Heart left ventricle (tissue), 13 donors: ENCODE measurements around the gene SNCG.

Source experiments
- POLR2A ChIP-seq, 2 donors: fragments of 450-650 bp; IDR thresholded peaks; one replicate each; pipeline ENCODE4 v1.6.1; 2017; ENCODE audit warnings: antibody characterized with exemption in 2 of 2, mild to moderate bottlenecking in 2 of 2, moderate library complexity in 2 of 2
- TF ChIP-seq, protein P1 (sequence below), 12 donors: fragments of 200-600 bp; sonication (generic) in 4 of 12; IDR thresholded peaks; one replicate each; pipeline versions ENCODE4 v1.5.0 to v1.8.0; 2018 to 2022; ENCODE audit warnings: antibody characterized with exemption in 12 of 12, mild to moderate bottlenecking in 5 of 12
- donor health status: ischemic (EF 13 %, LVEDD 7.1; RV severe dilation, severe dysfunction).
- donor health status: DM: no; HTN: yes; CAD: no.
- donor health status: DM: no; HTN: no; CAD: no.
- donor health status: ischemic (EF 25% LVEDD 6.9; RV normal size, moderate dysfunction).
- donor health status: ischemic (EF 25% LVEDD 5.7; RV mildly dilated, moderate dysfunction).
- donor health status: ischemic (EF 35%, LVEDD 5.7; RV mildly dilated, moderate dysfunction).
- donor health status: nonischemic (EF 11% LVEDD 7.7; RV severe dilation, severe dysfunction).
- donor health status: DM: yes; HTN: yes; CAD: no.
- donor health status: PGD.
- donor health status: ischemic (EF 29% LVEDD 5.4; RV normal size, mild dysfunction).
- donor health status: nonischemic (EF 23%, LVEDD 6.1; RV moderate dilation, normal function).

DNA sequence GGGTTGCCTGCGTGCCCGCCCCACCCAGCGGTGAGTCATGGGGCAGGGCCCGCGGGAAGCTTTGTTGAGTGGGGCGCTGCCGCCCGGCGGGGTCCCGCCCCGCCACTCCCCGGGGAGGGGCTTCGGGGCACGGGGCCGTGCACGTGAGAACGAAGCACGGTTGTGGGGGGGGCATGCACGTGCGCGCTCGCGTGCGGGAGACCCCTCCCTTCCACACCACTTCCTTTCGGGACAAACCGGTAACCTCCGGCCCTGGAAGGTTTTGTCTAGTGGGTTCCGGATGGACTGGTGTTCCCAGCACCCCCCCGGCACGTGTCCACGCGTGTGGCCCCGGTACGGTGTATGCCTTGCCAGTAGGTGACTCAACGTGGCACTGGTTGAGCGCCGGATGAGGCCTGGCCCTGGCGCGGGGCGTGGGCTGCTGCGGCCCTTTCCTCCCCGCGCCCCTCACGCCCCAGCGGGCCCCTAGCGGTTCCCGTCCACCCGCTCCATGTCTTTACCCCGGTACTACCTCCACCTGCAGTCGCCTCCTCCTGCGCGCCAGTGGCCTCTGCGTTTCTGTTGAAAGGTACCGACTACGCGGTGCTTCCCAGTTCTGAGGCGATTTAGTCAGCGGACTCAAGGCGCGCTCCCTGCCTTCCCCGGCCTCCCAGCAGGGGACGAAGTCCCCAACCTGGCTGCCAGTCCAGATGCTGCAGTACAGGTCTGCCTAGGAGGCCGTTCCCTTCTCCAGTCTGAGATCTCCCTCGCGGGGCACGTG, 13.0 kb downstream of the SNCG start:
- TF ChIP-seq, protein P1, sequence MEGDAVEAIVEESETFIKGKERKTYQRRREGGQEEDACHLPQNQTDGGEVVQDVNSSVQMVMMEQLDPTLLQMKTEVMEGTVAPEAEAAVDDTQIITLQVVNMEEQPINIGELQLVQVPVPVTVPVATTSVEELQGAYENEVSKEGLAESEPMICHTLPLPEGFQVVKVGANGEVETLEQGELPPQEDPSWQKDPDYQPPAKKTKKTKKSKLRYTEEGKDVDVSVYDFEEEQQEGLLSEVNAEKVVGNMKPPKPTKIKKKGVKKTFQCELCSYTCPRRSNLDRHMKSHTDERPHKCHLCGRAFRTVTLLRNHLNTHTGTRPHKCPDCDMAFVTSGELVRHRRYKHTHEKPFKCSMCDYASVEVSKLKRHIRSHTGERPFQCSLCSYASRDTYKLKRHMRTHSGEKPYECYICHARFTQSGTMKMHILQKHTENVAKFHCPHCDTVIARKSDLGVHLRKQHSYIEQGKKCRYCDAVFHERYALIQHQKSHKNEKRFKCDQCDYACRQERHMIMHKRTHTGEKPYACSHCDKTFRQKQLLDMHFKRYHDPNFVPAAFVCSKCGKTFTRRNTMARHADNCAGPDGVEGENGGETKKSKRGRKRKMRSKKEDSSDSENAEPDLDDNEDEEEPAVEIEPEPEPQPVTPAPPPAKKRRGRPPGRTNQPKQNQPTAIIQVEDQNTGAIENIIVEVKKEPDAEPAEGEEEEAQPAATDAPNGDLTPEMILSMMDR (IDR thresholded peaks at IDR 0.05), result peak in 1 of 12 donors; percentile 14
- no peak for TF ChIP-seq POLR2A (IDR thresholded peaks at IDR 0.05)
